Glutamatergic neuron (in vitro differentiated cells): ENCODE data around the gene MZF1. TPM values are rescaled to one million over a fixed set of nuclear protein-coding genes. Genes with fewer than 3 reads are reported as not detected.
A peak's percentile ranks its signal among the peaks of the same experiment; 100 is the strongest.

Experiments used
- DNase-seq: peaks from one replicate; pipeline ENCODE4 v3.0.0; 2022
- H3K27ac Mint-ChIP-seq: one replicate; pipeline ENCODE4 v1.8.0; 2020; ENCODE audit warnings: mild to moderate bottlenecking, mixed read lengths, inconsistent platforms; ENCODE audit not compliant: unreplicated experiment
- H3K27me3 Mint-ChIP-seq: one replicate; pipeline ENCODE4 v1.8.0; 2020; ENCODE audit warnings: mild to moderate bottlenecking, moderate library complexity, mixed read lengths, inconsistent platforms; ENCODE audit not compliant: unreplicated experiment
- H3K36me3 Mint-ChIP-seq: one replicate; pipeline ENCODE4 v1.8.0; 2020; ENCODE audit warnings: mild to moderate bottlenecking, mixed read lengths, inconsistent platforms; ENCODE audit not compliant: unreplicated experiment
- H3K4me1 Mint-ChIP-seq: one replicate; pipeline ENCODE4 v1.8.0; 2020; ENCODE audit warnings: mild to moderate bottlenecking, low read depth, mixed read lengths, inconsistent platforms; ENCODE audit not compliant: unreplicated experiment
- H3K4me3 Mint-ChIP-seq: one replicate; pipeline ENCODE4 v1.8.0; 2020; ENCODE audit warnings: mild to moderate bottlenecking, mixed read lengths, inconsistent platforms; ENCODE audit not compliant: unreplicated experiment
- H3K9me3 Mint-ChIP-seq: one replicate; pipeline ENCODE4 v1.8.0; 2020; ENCODE audit warnings: mild to moderate bottlenecking, moderate library complexity, mixed read lengths, inconsistent platforms; ENCODE audit not compliant: unreplicated experiment
- total RNA-seq: library from RNA; stranded (reverse); fragmentation: NEBNext Ultra II Directional; extraction: Animal tissue kit (Norgen Biotek cat#: 25700); gene quantifications from one replicate; pipeline ENCODE4 v1.2.1, GENCODE V29; 2021; ENCODE audit not compliant: unreplicated experiment
- TF ChIP-seq, protein P1 (sequence below): fragments of 200-600 bp; sonication (generic); IDR thresholded peaks from one replicate; pipeline ENCODE4 v1.5.0; 2021; ENCODE audit not compliant: partially characterized antibody, unreplicated experiment

The MZF1 gene
- total RNA-seq, 1 donor from 2014 or later: 27.3 TPM

GRCh38 chr19:58584498-58585441 lies 11.6 kb upstream of the MZF1 start:
- no peaks in the 10 kb centered on the region for H3K4me1 Mint-ChIP-seq
- H3K36me3 Mint-ChIP-seq: no peaks in the 10 kb centered on the region
- no peak overlapping the region for H3K27ac Mint-ChIP-seq
- TF ChIP-seq, protein P1, sequence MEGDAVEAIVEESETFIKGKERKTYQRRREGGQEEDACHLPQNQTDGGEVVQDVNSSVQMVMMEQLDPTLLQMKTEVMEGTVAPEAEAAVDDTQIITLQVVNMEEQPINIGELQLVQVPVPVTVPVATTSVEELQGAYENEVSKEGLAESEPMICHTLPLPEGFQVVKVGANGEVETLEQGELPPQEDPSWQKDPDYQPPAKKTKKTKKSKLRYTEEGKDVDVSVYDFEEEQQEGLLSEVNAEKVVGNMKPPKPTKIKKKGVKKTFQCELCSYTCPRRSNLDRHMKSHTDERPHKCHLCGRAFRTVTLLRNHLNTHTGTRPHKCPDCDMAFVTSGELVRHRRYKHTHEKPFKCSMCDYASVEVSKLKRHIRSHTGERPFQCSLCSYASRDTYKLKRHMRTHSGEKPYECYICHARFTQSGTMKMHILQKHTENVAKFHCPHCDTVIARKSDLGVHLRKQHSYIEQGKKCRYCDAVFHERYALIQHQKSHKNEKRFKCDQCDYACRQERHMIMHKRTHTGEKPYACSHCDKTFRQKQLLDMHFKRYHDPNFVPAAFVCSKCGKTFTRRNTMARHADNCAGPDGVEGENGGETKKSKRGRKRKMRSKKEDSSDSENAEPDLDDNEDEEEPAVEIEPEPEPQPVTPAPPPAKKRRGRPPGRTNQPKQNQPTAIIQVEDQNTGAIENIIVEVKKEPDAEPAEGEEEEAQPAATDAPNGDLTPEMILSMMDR: no peak
- peaks cover 9% of the 10 kb centered on the region for H3K9me3 Mint-ChIP-seq
- peaks cover 2% of the 10 kb centered on the region for H3K27me3 Mint-ChIP-seq
- no peak for DNase-seq
- no peak overlapping the region for H3K4me3 Mint-ChIP-seq

DNA sequence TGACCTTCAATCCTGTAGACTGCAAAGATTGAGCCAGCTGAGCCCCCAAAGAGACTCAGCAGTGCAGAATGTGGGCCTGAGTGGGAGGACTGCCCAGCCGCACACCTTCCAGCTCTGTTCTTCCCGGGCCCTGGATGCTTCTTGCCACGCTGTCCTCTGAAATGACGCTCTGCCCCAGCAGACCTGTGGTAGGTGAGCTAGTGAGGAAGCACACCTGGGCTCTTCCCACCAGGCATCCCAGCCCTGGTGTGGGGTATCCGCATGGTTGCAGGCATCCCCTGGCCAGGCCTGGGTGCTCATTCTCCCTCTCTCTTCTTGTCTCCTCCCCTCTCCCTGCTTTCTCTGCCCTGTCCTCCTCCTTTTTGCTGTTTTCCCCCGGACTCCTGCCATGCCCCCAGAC lies 9.8 kb upstream of the MZF1 start:
- no peaks in the 10 kb centered on the region for H3K36me3 Mint-ChIP-seq
- H3K4me1 Mint-ChIP-seq: no peaks in the 10 kb centered on the region
- H3K9me3 Mint-ChIP-seq: peaks cover 10% of the 10 kb centered on the region
- no peak overlapping the region for H3K27ac Mint-ChIP-seq
- H3K4me3 Mint-ChIP-seq: no peak overlapping the region
- TF ChIP-seq, protein P1: no peak
- no peak for DNase-seq
- H3K27me3 Mint-ChIP-seq: peaks cover 2% of the 10 kb centered on the region

GRCh38 chr19:58581227-58582141 lies 8.3 kb upstream of the MZF1 start:
- DNase-seq: peak; percentile 87
- Mint-ChIP-seq H3K9me3 (peaks cover 10% of the 10 kb centered on the region), H3K36me3 (no peaks in the 10 kb centered on the region), H3K4me1 (no peaks in the 10 kb centered on the region), H3K27me3 (peaks cover 2% of the 10 kb centered on the region), H3K4me3 (peak overlapping the region; percentile 41), H3K27ac (no peak overlapping the region)
- TF ChIP-seq, protein P1: peak; percentile 82

- no peak for DNase-seq
- Mint-ChIP-seq H3K4me3 (no peak overlapping the region), H3K9me3 (peaks cover 12% of the 10 kb centered on the region), H3K4me1 (no peaks in the 10 kb centered on the region), H3K27me3 (peaks cover 2% of the 10 kb centered on the region), H3K36me3 (no peaks in the 10 kb centered on the region), H3K27ac (no peak overlapping the region)
- TF ChIP-seq, protein P1: no peak
Observed at GRCh38 chr19:58579473-58580142, 6.5 kb upstream of the MZF1 start.
